Measurements from ENCODE around the gene HK1.

Gene HK1

GRCh38 chr10:69359148-69359547 is 80.9 kb downstream of the HK1 start:
- H3K27me3 ChIP-seq (ENCODE audit: control insufficient read depth, insufficient read depth, low read length) = no peaks in the 10 kb centered on the region
- no peak overlapping the region for H2AFZ ChIP-seq
- no peak overlapping the region for H3K4me3 ChIP-seq (ENCODE audit: low read depth, low read length)
- no peak overlapping the region for H3K27ac ChIP-seq
- no peaks in the 10 kb centered on the region for H3K36me3 ChIP-seq (ENCODE audit: control insufficient read depth, insufficient read depth, low read length)
- H3K79me2 ChIP-seq = peaks cover 3% of the 10 kb centered on the region
- no peaks in the 10 kb centered on the region for H3K9me3 ChIP-seq (ENCODE audit: control insufficient read depth, low read length)
- no peak overlapping the region for H3K9ac ChIP-seq
- no peaks in the 10 kb centered on the region for H3K4me1 ChIP-seq
- TF ChIP-seq, protein P1, sequence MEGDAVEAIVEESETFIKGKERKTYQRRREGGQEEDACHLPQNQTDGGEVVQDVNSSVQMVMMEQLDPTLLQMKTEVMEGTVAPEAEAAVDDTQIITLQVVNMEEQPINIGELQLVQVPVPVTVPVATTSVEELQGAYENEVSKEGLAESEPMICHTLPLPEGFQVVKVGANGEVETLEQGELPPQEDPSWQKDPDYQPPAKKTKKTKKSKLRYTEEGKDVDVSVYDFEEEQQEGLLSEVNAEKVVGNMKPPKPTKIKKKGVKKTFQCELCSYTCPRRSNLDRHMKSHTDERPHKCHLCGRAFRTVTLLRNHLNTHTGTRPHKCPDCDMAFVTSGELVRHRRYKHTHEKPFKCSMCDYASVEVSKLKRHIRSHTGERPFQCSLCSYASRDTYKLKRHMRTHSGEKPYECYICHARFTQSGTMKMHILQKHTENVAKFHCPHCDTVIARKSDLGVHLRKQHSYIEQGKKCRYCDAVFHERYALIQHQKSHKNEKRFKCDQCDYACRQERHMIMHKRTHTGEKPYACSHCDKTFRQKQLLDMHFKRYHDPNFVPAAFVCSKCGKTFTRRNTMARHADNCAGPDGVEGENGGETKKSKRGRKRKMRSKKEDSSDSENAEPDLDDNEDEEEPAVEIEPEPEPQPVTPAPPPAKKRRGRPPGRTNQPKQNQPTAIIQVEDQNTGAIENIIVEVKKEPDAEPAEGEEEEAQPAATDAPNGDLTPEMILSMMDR (IDR thresholded peaks at IDR 0.05) = no peak
- H3K4me2 ChIP-seq (ENCODE audit: low read length) = no peak overlapping the region

DNA sequence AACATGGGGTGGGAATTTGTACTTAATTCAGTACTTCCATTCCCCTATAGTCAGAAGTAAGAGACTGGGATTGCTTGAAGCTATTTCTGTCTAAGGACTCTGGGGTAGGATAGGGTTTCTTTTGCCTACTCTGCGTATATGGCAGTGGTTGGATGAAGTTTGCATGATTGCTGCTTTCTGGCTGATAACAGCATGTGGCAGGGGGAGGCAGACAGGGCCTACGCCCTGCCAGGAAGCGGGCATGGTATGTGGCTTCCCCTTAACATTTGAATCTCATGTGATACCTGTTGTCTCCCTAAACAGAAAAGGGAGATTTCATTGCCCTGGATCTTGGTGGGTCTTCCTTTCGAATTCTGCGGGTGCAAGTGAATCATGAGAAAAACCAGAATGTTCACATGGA is 81.3 kb downstream of the HK1 start:
- Histone ChIP-seq H3K36me3 (ENCODE audit: control insufficient read depth, insufficient read depth, low read length) (no peaks in the 10 kb centered on the region), H3K27me3 (ENCODE audit: control insufficient read depth, insufficient read depth, low read length) (no peaks in the 10 kb centered on the region), H3K79me2 (peaks cover under 1% of the 10 kb centered on the region), H3K9ac (no peak overlapping the region), H3K27ac (no peak overlapping the region), H3K4me1 (no peaks in the 10 kb centered on the region), H3K4me2 (ENCODE audit: low read length) (no peak overlapping the region), H3K4me3 (ENCODE audit: low read depth, low read length) (no peak overlapping the region), H2AFZ (no peak overlapping the region), H3K9me3 (ENCODE audit: control insufficient read depth, low read length) (no peaks in the 10 kb centered on the region)
- TF ChIP-seq, protein P1 (IDR thresholded peaks at IDR 0.05) = no peak

GRCh38 chr10:69360485-69361302 is 82.4 kb downstream of the HK1 start:
- Histone ChIP-seq H3K9me3 (ENCODE audit: control insufficient read depth, low read length) (no peaks in the 10 kb centered on the region), H3K9ac (no peak overlapping the region), H3K36me3 (ENCODE audit: control insufficient read depth, insufficient read depth, low read length) (no peaks in the 10 kb centered on the region), H3K4me2 (ENCODE audit: low read length) (no peak overlapping the region), H3K27me3 (ENCODE audit: control insufficient read depth, insufficient read depth, low read length) (no peaks in the 10 kb centered on the region), H3K79me2 (no peaks in the 10 kb centered on the region), H3K4me3 (ENCODE audit: low read depth, low read length) (no peak overlapping the region), H2AFZ (no peak overlapping the region), H3K27ac (no peak overlapping the region), H3K4me1 (no peaks in the 10 kb centered on the region)
- TF ChIP-seq, protein P1 (IDR thresholded peaks at IDR 0.05) = no peak

GRCh38 chr10:69361303-69361614 is 83.0 kb downstream of the HK1 start:
- Histone ChIP-seq H3K27ac (no peak overlapping the region), H3K4me2 (ENCODE audit: low read length) (no peak overlapping the region), H3K4me3 (ENCODE audit: low read depth, low read length) (no peak overlapping the region), H3K36me3 (ENCODE audit: control insufficient read depth, insufficient read depth, low read length) (no peaks in the 10 kb centered on the region), H3K9ac (no peak overlapping the region), H3K79me2 (peaks cover 2% of the 10 kb centered on the region), H3K27me3 (ENCODE audit: control insufficient read depth, insufficient read depth, low read length) (no peaks in the 10 kb centered on the region), H3K4me1 (no peaks in the 10 kb centered on the region), H3K9me3 (ENCODE audit: control insufficient read depth, low read length) (no peaks in the 10 kb centered on the region), H2AFZ (no peak overlapping the region)
- TF ChIP-seq, protein P1 (IDR thresholded peaks at IDR 0.05) = no peak

- H3K4me2 ChIP-seq (ENCODE audit: low read length) = no peak overlapping the region
- peaks cover 6% of the 10 kb centered on the region for H3K79me2 ChIP-seq
- H3K9ac ChIP-seq = no peak overlapping the region
- no peak overlapping the region for H2AFZ ChIP-seq
- TF ChIP-seq, protein P1 (IDR thresholded peaks at IDR 0.05) = no peak
- no peak overlapping the region for H3K4me3 ChIP-seq (ENCODE audit: low read depth, low read length)
- no peaks in the 10 kb centered on the region for H3K4me1 ChIP-seq
- no peaks in the 10 kb centered on the region for H3K9me3 ChIP-seq (ENCODE audit: control insufficient read depth, low read length)
- H3K27ac ChIP-seq = no peak overlapping the region
- no peaks in the 10 kb centered on the region for H3K27me3 ChIP-seq (ENCODE audit: control insufficient read depth, insufficient read depth, low read length)
- H3K36me3 ChIP-seq (ENCODE audit: control insufficient read depth, insufficient read depth, low read length) = no peaks in the 10 kb centered on the region
These were observed 84.2 kb downstream of the HK1 start for GRCh38 chr10:69362471-69362954.

All from parathyroid adenoma (tissue), 2 donors.